ENCODE results near the gene QKI. TPM values are rescaled to one million over a fixed set of nuclear protein-coding genes. Genes with fewer than 3 reads are reported as not detected.

Gene QKI
- total RNA-seq, 1 experiment from 2014 or later = 176 TPM

DNA sequence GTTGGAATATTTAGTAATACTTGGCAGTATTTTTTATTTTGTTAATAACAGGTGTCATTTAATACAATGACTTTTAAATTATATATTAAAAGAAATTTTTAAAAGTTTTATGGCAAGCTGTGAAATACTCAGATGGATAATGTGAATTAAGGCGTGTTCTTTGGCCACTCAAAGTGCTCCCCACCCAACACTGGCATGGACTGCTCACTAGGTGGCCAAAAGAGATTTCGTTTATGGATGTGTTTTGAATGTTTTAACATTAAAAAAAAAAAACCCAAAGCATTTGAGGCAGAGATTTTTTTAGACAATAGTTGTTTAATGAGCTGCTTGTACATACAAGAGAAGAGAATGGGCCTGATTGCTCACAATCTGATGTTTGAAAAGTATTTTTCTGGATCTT, 86.5 kb downstream of the QKI start:
- no peak overlapping the region for H2BK12ac ChIP-seq (ENCODE audit: insufficient read length, low read depth, low read length)
- TF ChIP-seq CTCF (conservative IDR thresholded peaks at IDR 0.05) = 0 out of 3 replicates have a peak, but pooled peaks have one; percentile 16
- H2AFZ ChIP-seq (ENCODE audit: low read length) = no peak overlapping the region
- no peak overlapping the region for H2BK120ac ChIP-seq (ENCODE audit: low read depth, low read length, poor library complexity, severe bottlenecking)
- H3K79me1 ChIP-seq (ENCODE audit: insufficient read depth, low read depth, low read length, poor library complexity, severe bottlenecking) = peaks cover 8% of the 10 kb centered on the region
- H3K9me3 Mint-ChIP-seq = peaks cover 32 to 36% of the 10 kb centered on the region in 2 experiments
- DNase-seq = no peak
- no peak overlapping the region for H3K4me2 ChIP-seq (ENCODE audit: insufficient read depth, insufficient read length, low read length)
- no peak overlapping the region for H3K27ac ChIP-seq (ENCODE audit: insufficient read length, low read depth, low read length)
- no peak overlapping the region for H4K91ac ChIP-seq (ENCODE audit: insufficient read length, low read depth, low read length)
- H3K9ac ChIP-seq (ENCODE audit: extremely low read depth, insufficient read length, low read length) = no peak overlapping the region
- no peak overlapping the region for H4K5ac ChIP-seq (ENCODE audit: insufficient read length, low read depth, low read length)
- H3K9me3 ChIP-seq (ENCODE audit: control insufficient read depth, low read depth, low read length) = no peaks in the 10 kb centered on the region
- H3K56ac ChIP-seq (ENCODE audit: insufficient read length, low read depth, low read length) = no peak overlapping the region
- H2AK5ac ChIP-seq (ENCODE audit: insufficient read length, low read length) = no peak overlapping the region
- H3K4me3 Mint-ChIP-seq = no peak overlapping the region
- no peak overlapping the region for H4K8ac ChIP-seq (replicated peaks; ENCODE audit: insufficient read length, low read depth, low read length)
- no peak overlapping the region for H3K23ac ChIP-seq (ENCODE audit: insufficient read length, low read depth, low read length)
- no peak overlapping the region for H2BK20ac ChIP-seq (ENCODE audit: low read depth, low read length, poor library complexity, severe bottlenecking)
- no peaks in the 10 kb centered on the region for H3K4me1 ChIP-seq (ENCODE audit: insufficient read depth, low read length)
- H3K14ac ChIP-seq (ENCODE audit: insufficient read depth, low read length) = no peak overlapping the region
- H3K4ac ChIP-seq (ENCODE audit: low read depth, low read length) = no peak overlapping the region
- H3K36me3 Mint-ChIP-seq (ENCODE audit: insufficient read depth in 1 of 3, low read depth in 3 of 3) = peaks cover 34 to 53% (median 47%) of the 10 kb centered on the region in 3 experiments
- peaks cover 8 to 18% of the 10 kb centered on the region in 2 experiments for H3K4me1 Mint-ChIP-seq
- H3K23me2 ChIP-seq (ENCODE audit: insufficient read length, low read depth, low read length, poor library complexity, severe bottlenecking) = no peaks in the 10 kb centered on the region
- no peak overlapping the region for H3K18ac ChIP-seq (ENCODE audit: insufficient read length, low read depth, low read length)
- peaks cover 2% of the 10 kb centered on the region for H3K27me3 Mint-ChIP-seq (ENCODE audit: low read depth)
- no peak overlapping the region for H2BK5ac ChIP-seq (ENCODE audit: insufficient read length, low read length)
- no peaks in the 10 kb centered on the region for H4K20me1 ChIP-seq (ENCODE audit: control insufficient read depth, insufficient read depth, insufficient read length)
- H3K27ac Mint-ChIP-seq = no peak overlapping the region
- H3K27me3 ChIP-seq (ENCODE audit: insufficient read depth, low read length) = no peaks in the 10 kb centered on the region
- H3T11ph ChIP-seq (ENCODE audit: low read length) = no peak overlapping the region
- no CpG with 5 or more reads among the region's 2 CpGs for WGBS (ENCODE audit: extremely low coverage, insufficient read length, low lambda C conversion rate)
- peaks cover 27% of the 10 kb centered on the region; the same call in 1 of the 2 replicates for H3K79me2 ChIP-seq (ENCODE audit: insufficient read depth, low read length)
- no peak overlapping the region for H2BK15ac ChIP-seq (ENCODE audit: low read depth, low read length)
